GM19395 (cell line): ENCODE measurements around the gene IGFBP3.

Source experiments
- ATAC-seq: cut with Tn5 transposase; IDR thresholded peaks from one replicate; pipeline ENCODE4 v1.9.1; 2021; ENCODE audit warnings: mild to moderate bottlenecking, moderate library complexity; ENCODE audit not compliant: unreplicated experiment

Gene IGFBP3

GRCh38 chr7:45923290-45923689 lies 2.2 kb upstream of the IGFBP3 start:
- ATAC-seq, result peak; percentile 55

- peak; percentile 26 for ATAC-seq
Observed at GRCh38 chr7:45922810-45923209, 1.7 kb upstream of the IGFBP3 start.

- no peak for ATAC-seq
Observed at GRCh38 chr7:45921699-45922519, 837 bp upstream of the IGFBP3 start.

GRCh38 chr7:45921381-45921698 lies 268 bp upstream of the IGFBP3 start:
- no peak for ATAC-seq

GRCh38 chr7:45919993-45920459 lies 1.0 kb downstream of the IGFBP3 start:
- ATAC-seq, result no peak

GRCh38 chr7:45919231-45919784 lies 1.8 kb downstream of the IGFBP3 start:
- ATAC-seq, result no peak

GRCh38 chr7:45918556-45918955 lies 2.5 kb downstream of the IGFBP3 start:
- no peak for ATAC-seq

- ATAC-seq, result peak; percentile 79
Observed at GRCh38 chr7:45917658-45918057, 3.4 kb downstream of the IGFBP3 start.

- ATAC-seq, result no peak
Observed at GRCh38 chr7:45917064-45917463, 4.0 kb downstream of the IGFBP3 start.

- no peak for ATAC-seq
Observed at GRCh38 chr7:45915606-45916005, 5.5 kb downstream of the IGFBP3 start.

- ATAC-seq, result no peak
Observed at GRCh38 chr7:45914911-45915310, 6.2 kb downstream of the IGFBP3 start.

- ATAC-seq, result no peak
Observed at GRCh38 chr7:45912972-45913371, 8.1 kb downstream of the IGFBP3 start.

GRCh38 chr7:45911311-45911710 lies 9.8 kb downstream of the IGFBP3 start:
- ATAC-seq, result no peak

- no peak for ATAC-seq
Observed at GRCh38 chr7:45910855-45911254, 10.2 kb downstream of the IGFBP3 start.

GRCh38 chr7:45909561-45909960 lies 11.5 kb downstream of the IGFBP3 start:
- ATAC-seq, result no peak

- ATAC-seq, result no peak
Observed at GRCh38 chr7:45902820-45903219, 18.3 kb downstream of the IGFBP3 start.

- ATAC-seq, result no peak
Observed at GRCh38 chr7:45901566-45901965, 19.5 kb downstream of the IGFBP3 start.

- no peak for ATAC-seq
Observed at GRCh38 chr7:45898222-45898621, 22.9 kb downstream of the IGFBP3 start.

- ATAC-seq, result no peak
Observed at GRCh38 chr7:45897042-45897690, 23.9 kb downstream of the IGFBP3 start.

GRCh38 chr7:45894665-45895062 lies 26.4 kb downstream of the IGFBP3 start:
- no peak for ATAC-seq

GRCh38 chr7:45893996-45894664 lies 26.9 kb downstream of the IGFBP3 start:
- ATAC-seq, result no peak
